Duodenal mucosa (tissue), 2 donors: ENCODE data around the gene TMED8.
A peak's percentile ranks its signal among the peaks of the same experiment; 100 is the strongest.

ENCODE experiments used
- H3K27ac ChIP-seq: one replicate; pipeline ENCODE4 v1.7.0; 2013; ENCODE audit warnings: low read depth, low read length
- H3K27me3 ChIP-seq, 2 donors: one replicate each; pipeline ENCODE4 v1.7.0; 2013; ENCODE audit warnings: low read length in 2 of 2, control low read depth in 1 of 2; ENCODE audit not compliant: insufficient read depth in 2 of 2, control insufficient read depth in 1 of 2
- H3K36me3 ChIP-seq, 2 donors: one replicate each; pipeline ENCODE4 v1.7.0; 2013; ENCODE audit warnings: low read length in 2 of 2, control low read depth in 1 of 2; ENCODE audit not compliant: insufficient read depth in 2 of 2, control insufficient read depth in 1 of 2
- H3K4me1 ChIP-seq, 2 donors: one replicate each; pipeline ENCODE4 v1.7.0; 2013; ENCODE audit warnings: low read length in 2 of 2, control low read depth in 1 of 2; ENCODE audit not compliant: insufficient read depth in 2 of 2, control insufficient read depth in 1 of 2
- H3K4me3 ChIP-seq, 2 donors: one replicate each; pipeline ENCODE4 v1.7.0; 2013; ENCODE audit warnings: low read length in 2 of 2, low read depth in 1 of 2
- H3K9ac ChIP-seq, 2 donors: one replicate each; pipeline ENCODE4 v1.7.0; 2013; ENCODE audit warnings: low read length in 2 of 2, low read depth in 1 of 2
- H3K9me3 ChIP-seq, 2 donors: one replicate each; pipeline ENCODE4 v1.7.0; 2013; ENCODE audit warnings: low read length in 2 of 2, control low read depth in 1 of 2; ENCODE audit not compliant: control insufficient read depth in 1 of 2

Gene TMED8

GRCh38 chr14:77316872-77317301, 60.0 kb downstream of the TMED8 start:
- H3K27ac ChIP-seq, result no peak overlapping the region
- no peak overlapping the region for H3K4me3 ChIP-seq
- H3K27me3 ChIP-seq, result no peaks in the 10 kb centered on the region
- H3K9ac ChIP-seq, result no peak overlapping the region
- peaks cover 0 to 3% of the 10 kb centered on the region in 2 donors for H3K36me3 ChIP-seq
- no peaks in the 10 kb centered on the region for H3K9me3 ChIP-seq
- peaks cover 19 to 40% of the 10 kb centered on the region in 2 donors for H3K4me1 ChIP-seq

- no peaks in the 10 kb centered on the region for H3K27me3 ChIP-seq
- H3K36me3 ChIP-seq, result peaks cover 0 to 3% of the 10 kb centered on the region in 2 donors
- H3K4me3 ChIP-seq, result no peak overlapping the region
- H3K27ac ChIP-seq, result no peak overlapping the region
- H3K9ac ChIP-seq, result peak overlapping the region in 1 of 2 donors; percentile 21
- peaks cover 17 to 39% of the 10 kb centered on the region in 2 donors for H3K4me1 ChIP-seq
- no peaks in the 10 kb centered on the region for H3K9me3 ChIP-seq
These were observed 60.7 kb downstream of the TMED8 start for GRCh38 chr14:77316195-77316505.

GRCh38 chr14:77314539-77315457, 62.1 kb downstream of the TMED8 start:
- Histone ChIP-seq H3K27ac (no peak overlapping the region), H3K4me1 (peaks cover 15 to 34% of the 10 kb centered on the region in 2 donors), H3K27me3 (no peaks in the 10 kb centered on the region), H3K4me3 (no peak overlapping the region), H3K9me3 (no peaks in the 10 kb centered on the region), H3K36me3 (peaks cover 0 to 3% of the 10 kb centered on the region in 2 donors), H3K9ac (no peak overlapping the region)

GRCh38 chr14:77314043-77314442, 62.9 kb downstream of the TMED8 start:
- Histone ChIP-seq H3K36me3 (peaks cover 0 to 3% of the 10 kb centered on the region in 2 donors), H3K9ac (no peak overlapping the region), H3K4me3 (no peak overlapping the region), H3K9me3 (no peaks in the 10 kb centered on the region), H3K4me1 (peaks cover 14 to 29% of the 10 kb centered on the region in 2 donors), H3K27ac (no peak overlapping the region), H3K27me3 (no peaks in the 10 kb centered on the region)

GRCh38 chr14:77313371-77313770, 63.5 kb downstream of the TMED8 start:
- Histone ChIP-seq H3K4me3 (no peak overlapping the region), H3K36me3 (peaks cover 0 to 3% of the 10 kb centered on the region in 2 donors), H3K9ac (no peak overlapping the region), H3K9me3 (no peaks in the 10 kb centered on the region), H3K27ac (no peak overlapping the region), H3K27me3 (no peaks in the 10 kb centered on the region), H3K4me1 (peaks cover 14 to 29% of the 10 kb centered on the region in 2 donors)

- Histone ChIP-seq H3K9me3 (no peaks in the 10 kb centered on the region), H3K9ac (no peak overlapping the region), H3K4me1 (peaks cover 0 to 15% of the 10 kb centered on the region in 2 donors), H3K36me3 (peaks cover 0 to 3% of the 10 kb centered on the region in 2 donors), H3K27ac (no peak overlapping the region), H3K27me3 (no peaks in the 10 kb centered on the region), H3K4me3 (no peak overlapping the region)
These were observed 65.7 kb downstream of the TMED8 start for GRCh38 chr14:77311217-77311616.

GRCh38 chr14:77310026-77310425, 66.9 kb downstream of the TMED8 start:
- Histone ChIP-seq H3K4me1 (peaks cover 0 to 10% of the 10 kb centered on the region in 2 donors), H3K27ac (no peak overlapping the region), H3K36me3 (peaks cover 0 to 7% of the 10 kb centered on the region in 2 donors), H3K27me3 (no peaks in the 10 kb centered on the region), H3K9ac (no peak overlapping the region), H3K9me3 (no peaks in the 10 kb centered on the region), H3K4me3 (no peak overlapping the region)

GRCh38 chr14:77309131-77309530, 67.8 kb downstream of the TMED8 start:
- H3K27ac ChIP-seq, result no peak overlapping the region
- H3K9ac ChIP-seq, result no peak overlapping the region
- peaks cover 0 to 7% of the 10 kb centered on the region in 2 donors for H3K36me3 ChIP-seq
- H3K4me3 ChIP-seq, result no peak overlapping the region
- peaks cover 0 to 1% of the 10 kb centered on the region in 2 donors for H3K4me1 ChIP-seq
- H3K27me3 ChIP-seq, result no peaks in the 10 kb centered on the region
- H3K9me3 ChIP-seq, result no peaks in the 10 kb centered on the region

GRCh38 chr14:77306851-77307496, 69.9 kb downstream of the TMED8 start:
- H3K9me3 ChIP-seq, result no peaks in the 10 kb centered on the region
- no peaks in the 10 kb centered on the region for H3K27me3 ChIP-seq
- peaks cover 0 to 5% of the 10 kb centered on the region in 2 donors for H3K4me1 ChIP-seq
- no peak overlapping the region for H3K27ac ChIP-seq
- no peak overlapping the region for H3K9ac ChIP-seq
- peaks cover 0 to 7% of the 10 kb centered on the region in 2 donors for H3K36me3 ChIP-seq
- H3K4me3 ChIP-seq, result no peak overlapping the region

GRCh38 chr14:77306416-77306815, 70.5 kb downstream of the TMED8 start:
- no peaks in the 10 kb centered on the region for H3K9me3 ChIP-seq
- no peak overlapping the region for H3K4me3 ChIP-seq
- no peak overlapping the region for H3K9ac ChIP-seq
- peaks cover 1 to 5% of the 10 kb centered on the region in 2 donors for H3K4me1 ChIP-seq
- peaks cover 0 to 7% of the 10 kb centered on the region in 2 donors for H3K36me3 ChIP-seq
- H3K27me3 ChIP-seq, result no peaks in the 10 kb centered on the region
- no peak overlapping the region for H3K27ac ChIP-seq
